Measurements from ENCODE around the gene MCF2L2.

The MCF2L2 gene

GRCh38 chr3:183151086-183151485, 277.3 kb downstream of the MCF2L2 start:
- ChIA-PET CTCF (no interaction called here), POLR2A (no interaction called here)
- DNase-seq (ENCODE audit: extremely low spot score), result no peak
- TF ChIP-seq TARDBP (IDR thresholded peaks at IDR 0.05), result no peak
- TF ChIP-seq SUZ12 (IDR thresholded peaks at IDR 0.05), result no peak
- TF ChIP-seq LEF1 (IDR thresholded peaks at IDR 0.05; ENCODE audit: borderline replicate concordance), result no peak
- no peak for TF ChIP-seq ARNT (IDR thresholded peaks at IDR 0.05)
- no peak for TF ChIP-seq ELF4 (IDR thresholded peaks at IDR 0.05)
- TF ChIP-seq NFRKB (IDR thresholded peaks at IDR 0.05), result no peak
- no peak for TF ChIP-seq CTBP1 (IDR thresholded peaks at IDR 0.05; ENCODE audit: borderline replicate concordance)

DNA sequence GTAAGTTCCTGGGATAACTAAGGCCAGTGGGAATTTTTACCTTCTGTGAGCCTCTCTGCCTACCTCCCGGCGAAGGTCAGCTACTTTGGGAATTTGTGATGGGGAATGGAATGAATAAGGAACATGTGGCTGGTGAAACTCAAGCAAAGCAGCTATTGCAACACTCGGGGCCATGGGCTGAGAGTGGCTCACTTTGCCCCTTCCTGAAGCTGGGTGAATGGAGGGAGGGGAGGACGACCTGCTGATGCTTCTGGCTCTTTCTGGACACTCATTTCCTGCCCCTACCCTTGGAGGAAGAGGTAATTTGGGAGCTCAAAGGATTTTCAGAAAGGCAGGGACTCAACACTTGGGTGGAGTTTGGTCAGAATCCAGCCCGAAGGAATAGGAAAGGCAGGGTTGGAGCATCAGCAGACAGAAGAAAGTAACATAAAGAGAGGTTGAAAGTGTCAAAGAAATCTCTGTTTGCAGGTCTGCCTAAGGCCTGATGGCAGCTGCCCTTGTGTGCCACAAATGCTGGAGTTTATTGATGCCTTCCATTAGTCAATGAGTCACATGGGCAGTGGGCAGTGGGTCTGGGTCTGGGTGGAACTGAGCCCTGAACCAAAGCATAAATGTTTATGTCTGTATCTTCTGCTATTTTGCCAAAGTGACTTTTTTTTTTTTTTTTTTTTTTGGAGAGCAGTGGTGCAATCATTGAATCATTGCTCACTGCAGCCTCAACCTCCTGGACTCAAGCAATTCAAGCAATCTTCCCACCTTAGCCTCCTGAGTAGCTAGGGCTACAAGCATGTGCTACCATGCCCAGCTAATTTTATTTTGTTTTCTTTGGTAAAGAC, 278.3 kb downstream of the MCF2L2 start:
- ChIA-PET CTCF (interaction anchor here (0.6 kb wide), 1 partner anchor 453 kb away, joined by 3 read pairs; no protein-coding TSS in a partner anchor), POLR2A (no interaction called here)
- no peak for DNase-seq (ENCODE audit: extremely low spot score)
- no peak for TF ChIP-seq FOXA1 (IDR thresholded peaks at IDR 0.05)
- TF ChIP-seq HDGF (IDR thresholded peaks at IDR 0.05; ENCODE audit: borderline replicate concordance), result no peak
- no peak for TF ChIP-seq SP1 (IDR thresholded peaks at IDR 0.05)
- TF ChIP-seq FOXM1 (IDR thresholded peaks at IDR 0.05; ENCODE audit: borderline replicate concordance), result no peak
- no peak for TF ChIP-seq ARNT (IDR thresholded peaks at IDR 0.05)
- TF ChIP-seq ELF4 (IDR thresholded peaks at IDR 0.05), result no peak
- TF ChIP-seq, protein P1, sequence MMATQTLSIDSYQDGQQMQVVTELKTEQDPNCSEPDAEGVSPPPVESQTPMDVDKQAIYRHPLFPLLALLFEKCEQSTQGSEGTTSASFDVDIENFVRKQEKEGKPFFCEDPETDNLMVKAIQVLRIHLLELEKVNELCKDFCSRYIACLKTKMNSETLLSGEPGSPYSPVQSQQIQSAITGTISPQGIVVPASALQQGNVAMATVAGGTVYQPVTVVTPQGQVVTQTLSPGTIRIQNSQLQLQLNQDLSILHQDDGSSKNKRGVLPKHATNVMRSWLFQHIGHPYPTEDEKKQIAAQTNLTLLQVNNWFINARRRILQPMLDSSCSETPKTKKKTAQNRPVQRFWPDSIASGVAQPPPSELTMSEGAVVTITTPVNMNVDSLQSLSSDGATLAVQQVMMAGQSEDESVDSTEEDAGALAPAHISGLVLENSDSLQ (IDR thresholded peaks at IDR 0.05), result no peak

DNA sequence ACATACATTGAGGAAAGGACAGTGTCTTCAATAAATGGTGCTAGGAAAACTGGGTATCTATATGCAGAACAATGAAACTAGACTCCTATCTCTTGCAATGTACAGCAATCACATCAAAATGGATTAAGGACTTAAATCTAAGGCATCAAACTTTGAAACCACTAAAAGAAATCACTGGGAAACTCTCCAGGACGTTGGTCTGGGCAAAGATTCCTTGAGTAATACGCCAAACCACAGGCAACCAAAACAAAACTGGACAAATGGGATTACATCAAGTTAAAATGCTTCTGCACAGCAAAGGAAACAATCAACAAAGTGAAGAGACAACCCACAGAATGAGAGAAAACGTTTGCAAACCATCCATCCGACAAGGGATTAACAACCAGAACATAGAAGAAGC, 280.4 kb downstream of the MCF2L2 start:
- DNase-seq (ENCODE audit: extremely low spot score), result no peak
- CTCF ChIA-PET, result no interaction called here
- POLR2A ChIA-PET, result no interaction called here
- TF ChIP-seq NFRKB (IDR thresholded peaks at IDR 0.05), result no peak
- TF ChIP-seq, protein P1 (IDR thresholded peaks at IDR 0.05), result no peak
- TF ChIP-seq FOXA1 (IDR thresholded peaks at IDR 0.05), result no peak
- no peak for TF ChIP-seq HDGF (IDR thresholded peaks at IDR 0.05; ENCODE audit: borderline replicate concordance)
- no peak for TF ChIP-seq LEF1 (IDR thresholded peaks at IDR 0.05; ENCODE audit: borderline replicate concordance)
- no peak for TF ChIP-seq CTBP1 (IDR thresholded peaks at IDR 0.05; ENCODE audit: borderline replicate concordance)
- TF ChIP-seq L3MBTL2 (conservative IDR thresholded peaks at IDR 0.05), result no peak
- TF ChIP-seq SP1 (IDR thresholded peaks at IDR 0.05), result no peak
- TF ChIP-seq FOXK2 (IDR thresholded peaks at IDR 0.05), result no peak
- TF ChIP-seq SUZ12 (IDR thresholded peaks at IDR 0.05), result no peak
- TF ChIP-seq ARNT (IDR thresholded peaks at IDR 0.05), result no peak
- TF ChIP-seq BHLHE40 (IDR thresholded peaks at IDR 0.05; ENCODE audit: borderline replicate concordance), result no peak

DNA sequence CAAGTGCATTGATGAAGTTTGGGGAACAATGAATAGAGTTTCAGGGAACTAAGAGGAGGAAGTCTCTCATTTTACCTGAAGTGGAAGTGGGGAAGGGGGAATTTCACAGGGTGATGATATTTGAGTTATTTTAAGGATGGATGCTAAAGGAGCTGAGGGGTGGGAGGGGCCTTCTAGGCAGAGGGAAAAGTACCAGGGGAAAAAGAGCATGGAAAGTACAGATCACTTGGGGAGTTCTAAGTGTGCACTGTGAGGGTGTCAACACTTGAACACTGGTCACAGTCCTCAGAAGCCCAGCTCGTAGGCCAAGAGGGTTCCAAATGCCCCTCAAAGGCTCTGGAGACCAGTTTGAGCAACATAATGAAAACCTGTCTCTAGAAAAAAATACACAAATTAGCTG, 284.1 kb downstream of the MCF2L2 start:
- CTCF ChIA-PET, result no interaction called here
- TF ChIP-seq SP1 (IDR thresholded peaks at IDR 0.05), result no peak
- no peak for TF ChIP-seq HDGF (IDR thresholded peaks at IDR 0.05; ENCODE audit: borderline replicate concordance)
- no peak for TF ChIP-seq ARNT (IDR thresholded peaks at IDR 0.05)
- no peak for TF ChIP-seq SUZ12 (IDR thresholded peaks at IDR 0.05)
- TF ChIP-seq ZNF384 (IDR thresholded peaks at IDR 0.05), result no peak
- TF ChIP-seq, protein P1 (IDR thresholded peaks at IDR 0.05), result no peak
- no peak for TF ChIP-seq FOXK2 (IDR thresholded peaks at IDR 0.05)
- TF ChIP-seq ELF4 (IDR thresholded peaks at IDR 0.05), result no peak
- TF ChIP-seq BHLHE40 (IDR thresholded peaks at IDR 0.05; ENCODE audit: borderline replicate concordance), result no peak
- no peak for TF ChIP-seq LEF1 (IDR thresholded peaks at IDR 0.05; ENCODE audit: borderline replicate concordance)
- TF ChIP-seq L3MBTL2 (conservative IDR thresholded peaks at IDR 0.05), result no peak
- TF ChIP-seq CTBP1 (IDR thresholded peaks at IDR 0.05; ENCODE audit: borderline replicate concordance), result no peak
- TF ChIP-seq NFRKB (IDR thresholded peaks at IDR 0.05), result no peak
- TF ChIP-seq FOXA1 (IDR thresholded peaks at IDR 0.05), result no peak
- TF ChIP-seq TARDBP (IDR thresholded peaks at IDR 0.05), result no peak
- no peak for TF ChIP-seq FOXM1 (IDR thresholded peaks at IDR 0.05; ENCODE audit: borderline replicate concordance)
- no peak for DNase-seq (ENCODE audit: extremely low spot score)
- POLR2A ChIA-PET, result no interaction called here

GRCh38 chr3:183142199-183142598, 286.2 kb downstream of the MCF2L2 start:
- no peak for DNase-seq (ENCODE audit: extremely low spot score)
- ChIA-PET POLR2A (interaction anchor here (0.6 kb wide), 1 partner anchor 9 kb away, joined by 3 read pairs; no protein-coding TSS in a partner anchor), CTCF (no interaction called here)
- TF ChIP-seq ARNT (IDR thresholded peaks at IDR 0.05) (no peak), SP1 (IDR thresholded peaks at IDR 0.05) (no peak), FOXM1 (IDR thresholded peaks at IDR 0.05; ENCODE audit: borderline replicate concordance) (no peak), HDGF (IDR thresholded peaks at IDR 0.05; ENCODE audit: borderline replicate concordance) (no peak), FOXK2 (IDR thresholded peaks at IDR 0.05) (no peak)

DNA sequence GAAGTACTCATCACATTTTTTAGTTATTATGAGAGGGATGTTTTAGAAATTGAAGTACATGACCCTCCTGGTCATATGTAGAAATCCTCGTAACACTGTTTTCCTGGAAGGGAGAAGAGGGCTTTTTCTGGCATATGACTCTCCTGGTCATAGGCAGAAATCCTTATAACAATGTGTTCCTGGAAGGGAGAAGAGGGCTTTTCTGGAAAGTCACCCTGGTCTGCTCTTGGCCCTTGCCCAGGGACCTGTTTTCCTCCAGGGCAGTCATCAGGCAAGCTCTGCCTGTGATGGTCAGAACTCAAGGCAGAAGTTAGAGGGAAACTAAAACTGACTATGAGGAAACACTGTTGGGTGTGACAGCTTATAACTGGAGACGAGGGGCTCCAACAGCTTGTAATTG, 293.6 kb downstream of the MCF2L2 start:
- ChIA-PET CTCF (no interaction called here), POLR2A (no interaction called here)
- no peak for DNase-seq (ENCODE audit: extremely low spot score)

More for the DNA sequence above, 293.6 kb downstream of the MCF2L2 start:
- no peak for TF ChIP-seq HDGF (IDR thresholded peaks at IDR 0.05; ENCODE audit: borderline replicate concordance)
- TF ChIP-seq LEF1 (IDR thresholded peaks at IDR 0.05; ENCODE audit: borderline replicate concordance), result no peak
- no peak for TF ChIP-seq ARNT (IDR thresholded peaks at IDR 0.05)
- no peak for TF ChIP-seq FOXM1 (IDR thresholded peaks at IDR 0.05; ENCODE audit: borderline replicate concordance)
- no peak for TF ChIP-seq NFRKB (IDR thresholded peaks at IDR 0.05)
- no peak for TF ChIP-seq SP1 (IDR thresholded peaks at IDR 0.05)
- no peak for TF ChIP-seq FOXK2 (IDR thresholded peaks at IDR 0.05)
- TF ChIP-seq ELF4 (IDR thresholded peaks at IDR 0.05), result no peak
- TF ChIP-seq, protein P1 (IDR thresholded peaks at IDR 0.05), result no peak
- TF ChIP-seq ZNF384 (IDR thresholded peaks at IDR 0.05), result no peak
- no peak for TF ChIP-seq TARDBP (IDR thresholded peaks at IDR 0.05)
- TF ChIP-seq BHLHE40 (IDR thresholded peaks at IDR 0.05; ENCODE audit: borderline replicate concordance), result no peak
- no peak for TF ChIP-seq CTBP1 (IDR thresholded peaks at IDR 0.05; ENCODE audit: borderline replicate concordance)
- no peak for TF ChIP-seq SUZ12 (IDR thresholded peaks at IDR 0.05)
- TF ChIP-seq L3MBTL2 (conservative IDR thresholded peaks at IDR 0.05), result no peak
- TF ChIP-seq FOXA1 (IDR thresholded peaks at IDR 0.05), result no peak

Measured in HEK293T (cell line).